Activated gamma-delta T cell treated with anti-CD3 and anti-CD28 coated beads, Interleukin-2, amount 50 U/mL, for 16 hours (primary cell): ENCODE data around the gene KRT1.

Experiments used
- DNase-seq: peaks from one replicate; pipeline ENCODE4 v3.0.0-alpha.2; 2020; ENCODE audit warnings: low read depth

Gene KRT1

GRCh38 chr12:52634266-52635056, 45.7 kb downstream of the KRT1 start:
- no peak for DNase-seq

- no peak for DNase-seq
Observed at GRCh38 chr12:52633383-52633782, 46.8 kb downstream of the KRT1 start.

GRCh38 chr12:52632656-52633055, 47.6 kb downstream of the KRT1 start:
- DNase-seq: no peak

GRCh38 chr12:52631676-52632459, 48.3 kb downstream of the KRT1 start:
- no peak for DNase-seq

GRCh38 chr12:52631264-52631663, 48.9 kb downstream of the KRT1 start:
- DNase-seq: no peak

GRCh38 chr12:52630599-52631200, 49.5 kb downstream of the KRT1 start:
- no peak for DNase-seq

GRCh38 chr12:52630008-52630500, 50.2 kb downstream of the KRT1 start:
- no peak for DNase-seq

GRCh38 chr12:52629281-52630007, 50.8 kb downstream of the KRT1 start:
- no peak for DNase-seq

GRCh38 chr12:52628841-52629240, 51.4 kb downstream of the KRT1 start:
- no peak for DNase-seq

- DNase-seq: no peak
Observed at GRCh38 chr12:52628111-52628507, 52.1 kb downstream of the KRT1 start.

- DNase-seq: no peak
Observed at GRCh38 chr12:52627395-52628110, 52.7 kb downstream of the KRT1 start.
